ENCODE data around the gene SYNDIG1.

DNA sequence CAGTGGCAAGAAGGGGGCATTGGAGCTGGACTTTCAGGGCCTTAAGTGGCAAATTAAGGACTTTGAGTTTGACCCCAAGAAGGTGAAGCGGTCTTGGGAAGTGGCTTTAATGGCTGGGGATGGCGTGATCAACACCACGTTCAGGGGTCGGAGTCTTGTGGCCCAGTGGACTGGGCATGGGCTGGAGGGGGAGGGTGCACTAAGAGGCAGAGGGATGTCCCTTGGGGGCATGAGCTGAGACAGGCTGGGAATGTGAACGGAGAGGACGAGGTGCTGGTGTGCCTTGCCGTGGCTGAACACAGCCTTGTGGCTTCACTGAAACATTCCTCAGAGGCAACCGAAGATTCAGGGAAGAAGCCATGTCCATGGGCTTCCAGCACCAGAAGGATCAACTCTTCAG, 227.0 kb downstream of the SYNDIG1 start:
- TF ChIP-seq CTCF (IDR thresholded peaks at IDR 0.05) (no peak), POLR2A (IDR thresholded peaks at IDR 0.05) (no peak), EP300 (IDR thresholded peaks at IDR 0.05; ENCODE audit: low read depth) (no peak)

Data from transverse colon (tissue), 3 donors.